Mesenchymal stem cell (in vitro differentiated cells and primary cell): ENCODE data around the gene CLDN1.
A peak's percentile ranks its signal among the peaks of the same experiment; 100 is the strongest.

ENCODE experiments used
- DNase-seq: peaks from one replicate; pipeline ENCODE4 v3.0.0-alpha.2; 2013
- H2AFZ ChIP-seq: one replicate; pipeline ENCODE4 v1.6.1; 2013; ENCODE audit warnings: low read depth, mild to moderate bottlenecking, control low read depth, inconsistent platforms, low read length, moderate library complexity
- H2AK5ac ChIP-seq: 2 replicates; pipeline ENCODE4 v1.6.1; 2013; ENCODE audit warnings: low read length, moderate library complexity, mild to moderate bottlenecking, inconsistent platforms; ENCODE audit not compliant: severe bottlenecking
- H2BK120ac ChIP-seq: one replicate; pipeline ENCODE4 v1.6.1; 2013; ENCODE audit warnings: low read depth, mild to moderate bottlenecking, inconsistent platforms, low read length, moderate library complexity
- H2BK12ac ChIP-seq, 2 experiments: one replicate each; pipeline ENCODE4 v1.6.1; 2013; ENCODE audit warnings: inconsistent platforms in 2 of 2, low read length in 2 of 2, mild to moderate bottlenecking in 2 of 2, moderate library complexity in 2 of 2, control low read depth in 1 of 2
- H2BK15ac ChIP-seq: one replicate; pipeline ENCODE4 v1.6.1; 2013; ENCODE audit warnings: mild to moderate bottlenecking, low read depth, inconsistent platforms; ENCODE audit not compliant: poor library complexity, severe bottlenecking
- H2BK5ac ChIP-seq: 2 replicates; pipeline ENCODE4 v1.6.1; 2013; ENCODE audit warnings: low read depth, mild to moderate bottlenecking, low read length, control low read depth, inconsistent platforms; ENCODE audit not compliant: poor library complexity, severe bottlenecking
- H3K14ac ChIP-seq, 2 experiments: one replicate each; pipeline ENCODE4 v1.6.1; 2013; ENCODE audit warnings: inconsistent platforms in 2 of 2, low read length in 2 of 2, control low read depth in 1 of 2, mild to moderate bottlenecking in 1 of 2, moderate library complexity in 1 of 2
- H3K18ac ChIP-seq, 2 experiments: one replicate each; pipeline ENCODE4 v1.6.1; 2013; ENCODE audit warnings: inconsistent platforms in 2 of 2, low read length in 2 of 2, control low read depth in 1 of 2, low read depth in 1 of 2, mild to moderate bottlenecking in 1 of 2
- H3K23ac ChIP-seq, 2 experiments: one replicate each; pipeline ENCODE4 v1.6.1; 2013; ENCODE audit warnings: inconsistent platforms in 2 of 2, low read length in 2 of 2, mild to moderate bottlenecking in 2 of 2, moderate library complexity in 2 of 2, control low read depth in 1 of 2
- H3K27ac ChIP-seq: 2 replicates; pipeline ENCODE4 v1.5.1; 2013; ENCODE audit warnings: mild to moderate bottlenecking, moderate library complexity, low read length, control low read depth, inconsistent platforms; ENCODE audit not compliant: poor library complexity, severe bottlenecking
- H3K27me3 ChIP-seq, 2 experiments: 2 replicates each; pipeline versions ENCODE4 v1.6.1 to v1.7.0; 2013; ENCODE audit warnings: low read length in 2 of 2, mild to moderate bottlenecking in 2 of 2, moderate library complexity in 2 of 2, control low read depth in 1 of 2, inconsistent platforms in 1 of 2; ENCODE audit not compliant: control insufficient read depth in 1 of 2, insufficient read depth in 1 of 2
- H3K36me3 ChIP-seq, 2 experiments: 2 replicates each; pipeline versions ENCODE4 v1.6.1 to v1.7.0; 2013; ENCODE audit warnings: low read length in 2 of 2, control low read depth in 1 of 2, inconsistent platforms in 1 of 2, low read depth in 1 of 2, mild to moderate bottlenecking in 1 of 2; ENCODE audit not compliant: insufficient read depth in 2 of 2, control insufficient read depth in 1 of 2
- H3K4ac ChIP-seq, 2 experiments: one replicate each; pipeline ENCODE4 v1.6.1; 2013; ENCODE audit warnings: inconsistent platforms in 2 of 2, low read length in 2 of 2, mild to moderate bottlenecking in 2 of 2, moderate library complexity in 2 of 2, control low read depth in 1 of 2, low read depth in 1 of 2
- H3K4me1 ChIP-seq: 2 replicates; pipeline ENCODE4 v1.6.1; 2013; ENCODE audit warnings: low read depth, low read length, control low read depth; ENCODE audit not compliant: control insufficient read depth, insufficient read depth
- H3K4me2 ChIP-seq: 2 replicates; pipeline ENCODE4 v1.6.1; 2013; ENCODE audit warnings: low read length, mild to moderate bottlenecking, inconsistent platforms; ENCODE audit not compliant: poor library complexity, severe bottlenecking
- H3K4me3 ChIP-seq, 2 experiments: 2 replicates each; pipeline versions ENCODE4 v1.5.1 to v1.7.0; 2013; ENCODE audit warnings: low read length in 2 of 2, mild to moderate bottlenecking in 2 of 2, control low read depth in 1 of 2, low read depth in 1 of 2; ENCODE audit not compliant: insufficient read depth in 1 of 2
- H3K79me1 ChIP-seq: replicated peaks from 2 replicates; pipeline ENCODE4 v1.6.1; 2013; ENCODE audit warnings: mild to moderate bottlenecking, control low read depth, low read length, inconsistent platforms; ENCODE audit not compliant: poor library complexity, severe bottlenecking
- H3K9ac ChIP-seq: 2 replicates; pipeline ENCODE4 v1.7.0; 2013; ENCODE audit warnings: mild to moderate bottlenecking, low read length, moderate library complexity
- H3K9me3 ChIP-seq: 2 replicates; pipeline ENCODE4 v1.7.0; 2013; ENCODE audit warnings: mild to moderate bottlenecking, low read length; ENCODE audit not compliant: control insufficient read depth
- H4K8ac ChIP-seq: one replicate; pipeline ENCODE4 v1.6.1; 2013; ENCODE audit warnings: inconsistent platforms, mild to moderate bottlenecking, low read length, moderate library complexity
- H4K91ac ChIP-seq: one replicate; pipeline ENCODE4 v1.6.1; 2013; ENCODE audit warnings: mild to moderate bottlenecking, low read length, inconsistent platforms
- WGBS: methylation state at CpG from one replicate; pipeline ENCODE4 v1.1.7; 2013; ENCODE audit warnings: mixed read lengths; 5-methylcytosine and 5-hydroxymethylcytosine counted together

CLDN1 gene

GRCh38 chr3:190258634-190259033 is 63.6 kb downstream of the CLDN1 start:
- Histone ChIP-seq H3K79me1 (no peaks in the 10 kb centered on the region), H4K8ac (peak overlapping the region; percentile 33), H2BK120ac (no peak overlapping the region), H3K9ac (no peak overlapping the region), H3K18ac (peak overlapping the region in 1 of 2 experiments; percentile 37), H2AK5ac (no peak overlapping the region), H3K23ac (no peak overlapping the region), H2BK15ac (no peak overlapping the region), H2AFZ (no peak overlapping the region), H4K91ac (no peak overlapping the region), H3K4me1 (peaks cover 4% of the 10 kb centered on the region), H3K9me3 (no peaks in the 10 kb centered on the region), H3K4me2 (no peak overlapping the region), H3K36me3 (no peaks in the 10 kb centered on the region), H3K4ac (no peak overlapping the region), H2BK12ac (no peak overlapping the region), H3K27me3 (no peaks in the 10 kb centered on the region), H3K27ac (peak overlapping the region; percentile 54), H2BK5ac (no peak overlapping the region), H3K4me3 (no peak overlapping the region), H3K14ac (no peak overlapping the region)
- 57% methylated on average over 5 of the region's 5 CpGs for WGBS
- no peak for DNase-seq
